HCT116 (cell line): ENCODE measurements around the gene PNPLA6.

Experiments
- EZH2 ChIP-seq: fragments of 200-600 bp; sonication (generic); IDR thresholded peaks from 2 replicates; pipeline ENCODE4 v1.6.1; 2017; ENCODE audit warnings: antibody characterized with exemption, mixed run types
- POLR2A ChIP-seq: IDR thresholded peaks from 2 replicates; pipeline ENCODE4 v1.7.0; 2011; ENCODE audit warnings: borderline replicate concordance; ENCODE audit not compliant: insufficient read depth, insufficient read length; ENCODE audit errors: extremely low read depth
- POLR2AphosphoS5 ChIP-seq: IDR thresholded peaks from 2 replicates; pipeline ENCODE4 v1.6.1; 2011; ENCODE audit warnings: mild to moderate bottlenecking, low read depth, low read length, moderate library complexity
- TF ChIP-seq, protein P1 (sequence below), 3 experiments: fragments of 200-600 bp in 1 of 3; sonication (generic) in 1 of 3; IDR thresholded peaks in 2 of 3; conservative IDR thresholded peaks in 1 of 3; 2 replicates each; pipeline ENCODE4 v1.5.1; 2012 to 2017; ENCODE audit warnings: low read depth in 2 of 3, low read length in 2 of 3, antibody characterized with exemption in 1 of 3, borderline replicate concordance in 1 of 3, control low read depth in 1 of 3, mild to moderate bottlenecking in 1 of 3, mixed read lengths in 1 of 3, mixed run types in 1 of 3, moderate library complexity in 1 of 3; ENCODE audit not compliant: insufficient read depth in 1 of 3
- TF ChIP-seq, protein P2 (sequence below): IDR thresholded peaks from 2 replicates; pipeline ENCODE4 v1.6.1; 2012

DNA sequence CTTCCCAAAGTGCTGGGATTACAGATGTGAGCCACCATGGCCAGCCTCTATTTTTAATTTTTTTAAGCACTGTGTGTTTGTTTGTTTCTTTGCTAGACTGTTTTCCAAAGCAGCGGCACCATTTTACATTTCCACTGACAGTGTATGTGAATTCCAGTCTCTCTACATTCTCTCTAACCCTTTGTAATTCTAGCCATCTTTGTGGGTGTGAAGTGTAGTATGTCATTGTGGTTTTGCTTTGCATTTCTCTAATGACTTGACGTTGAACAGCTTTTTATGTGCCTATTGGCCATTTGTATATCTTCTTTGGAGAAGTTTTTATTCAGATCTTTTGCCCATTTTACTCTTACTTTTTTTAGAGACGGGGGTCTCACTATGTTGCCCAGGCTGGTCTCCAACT, 11.6 kb downstream of the PNPLA6 start:
- no peak for TF ChIP-seq POLR2A
- TF ChIP-seq, protein P1, sequence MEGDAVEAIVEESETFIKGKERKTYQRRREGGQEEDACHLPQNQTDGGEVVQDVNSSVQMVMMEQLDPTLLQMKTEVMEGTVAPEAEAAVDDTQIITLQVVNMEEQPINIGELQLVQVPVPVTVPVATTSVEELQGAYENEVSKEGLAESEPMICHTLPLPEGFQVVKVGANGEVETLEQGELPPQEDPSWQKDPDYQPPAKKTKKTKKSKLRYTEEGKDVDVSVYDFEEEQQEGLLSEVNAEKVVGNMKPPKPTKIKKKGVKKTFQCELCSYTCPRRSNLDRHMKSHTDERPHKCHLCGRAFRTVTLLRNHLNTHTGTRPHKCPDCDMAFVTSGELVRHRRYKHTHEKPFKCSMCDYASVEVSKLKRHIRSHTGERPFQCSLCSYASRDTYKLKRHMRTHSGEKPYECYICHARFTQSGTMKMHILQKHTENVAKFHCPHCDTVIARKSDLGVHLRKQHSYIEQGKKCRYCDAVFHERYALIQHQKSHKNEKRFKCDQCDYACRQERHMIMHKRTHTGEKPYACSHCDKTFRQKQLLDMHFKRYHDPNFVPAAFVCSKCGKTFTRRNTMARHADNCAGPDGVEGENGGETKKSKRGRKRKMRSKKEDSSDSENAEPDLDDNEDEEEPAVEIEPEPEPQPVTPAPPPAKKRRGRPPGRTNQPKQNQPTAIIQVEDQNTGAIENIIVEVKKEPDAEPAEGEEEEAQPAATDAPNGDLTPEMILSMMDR (IDR thresholded peaks at IDR 0.05 in 2 of 3, conservative IDR thresholded peaks at IDR 0.05 in 1 of 3; ENCODE audit: borderline replicate concordance in 1 of 3, insufficient read depth in 1 of 3, low read depth in 2 of 3, low read length in 2 of 3), result no peak
- no peak for TF ChIP-seq POLR2AphosphoS5
- TF ChIP-seq, protein P2, sequence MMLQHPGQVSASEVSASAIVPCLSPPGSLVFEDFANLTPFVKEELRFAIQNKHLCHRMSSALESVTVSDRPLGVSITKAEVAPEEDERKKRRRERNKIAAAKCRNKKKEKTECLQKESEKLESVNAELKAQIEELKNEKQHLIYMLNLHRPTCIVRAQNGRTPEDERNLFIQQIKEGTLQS, result no peak
- no peak for TF ChIP-seq EZH2
